Dermis microvascular lymphatic vessel endothelial cell (primary cell): ENCODE measurements around the gene DALRD3. TPM values are rescaled to one million over a fixed set of nuclear protein-coding genes. Genes with fewer than 3 reads are reported as not detected.

Source experiments
- DNase-seq, 2 donors: peaks; one replicate each; pipeline versions ENCODE4 v3.0.0 to v3.0.0-alpha.2; 2010; ENCODE audit warnings: low read depth in 2 of 2
- total RNA-seq: library from RNA; depleted of rRNA; stranded (reverse); fragments of >200 nt; gene quantifications from 2 replicates; pipeline ENCODE4 v1.2.1, GENCODE V29; 2014

DALRD3 gene
- total RNA-seq, 1 donor from 2014 or later: 31.6 TPM

GRCh38 chr3:48982686-48983085, 35.7 kb downstream of the DALRD3 start:
- DNase-seq: no peak

DNA sequence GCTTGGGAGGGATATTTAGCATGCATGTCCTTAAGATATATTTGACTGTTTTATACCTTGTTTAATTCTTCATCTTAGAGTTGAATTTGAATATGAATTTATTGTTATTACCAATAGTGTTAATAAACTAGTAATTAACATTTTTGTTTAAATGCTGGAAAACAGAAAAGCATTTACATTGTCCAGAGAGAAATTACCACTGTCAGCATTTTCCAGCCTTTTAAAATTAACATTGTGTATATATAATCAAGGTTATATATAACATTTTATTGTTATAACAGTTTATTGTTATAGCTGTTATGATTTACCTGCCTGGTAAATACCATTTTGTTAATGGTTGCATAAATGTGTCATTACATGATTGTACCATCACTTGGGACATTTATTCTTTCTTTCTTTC, 36.4 kb downstream of the DALRD3 start:
- DNase-seq: no peak

- DNase-seq: no peak
Measured at GRCh38 chr3:48980295-48980694, 38.1 kb downstream of the DALRD3 start.

DNA sequence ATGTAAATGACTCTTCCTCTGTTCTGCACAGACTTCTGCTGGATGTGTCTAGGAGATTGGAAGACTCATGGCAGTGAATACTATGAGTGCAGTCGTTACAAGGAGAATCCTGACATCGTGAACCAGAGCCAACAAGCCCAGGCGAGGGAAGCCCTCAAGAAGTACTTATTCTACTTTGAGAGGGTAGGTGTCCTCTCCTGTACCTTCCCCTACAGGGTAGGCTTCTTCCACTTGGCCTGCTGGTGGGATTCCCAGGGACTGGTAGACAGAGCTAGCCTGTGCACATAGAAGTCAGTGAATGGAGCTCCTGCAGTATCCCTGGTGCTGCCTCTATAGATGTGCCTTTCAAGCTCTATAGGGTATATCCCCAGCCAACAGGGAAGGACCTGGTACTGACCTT, 38.9 kb downstream of the DALRD3 start:
- no peak for DNase-seq

GRCh38 chr3:48974076-48974864, 44.1 kb downstream of the DALRD3 start:
- no peak for DNase-seq

DNA sequence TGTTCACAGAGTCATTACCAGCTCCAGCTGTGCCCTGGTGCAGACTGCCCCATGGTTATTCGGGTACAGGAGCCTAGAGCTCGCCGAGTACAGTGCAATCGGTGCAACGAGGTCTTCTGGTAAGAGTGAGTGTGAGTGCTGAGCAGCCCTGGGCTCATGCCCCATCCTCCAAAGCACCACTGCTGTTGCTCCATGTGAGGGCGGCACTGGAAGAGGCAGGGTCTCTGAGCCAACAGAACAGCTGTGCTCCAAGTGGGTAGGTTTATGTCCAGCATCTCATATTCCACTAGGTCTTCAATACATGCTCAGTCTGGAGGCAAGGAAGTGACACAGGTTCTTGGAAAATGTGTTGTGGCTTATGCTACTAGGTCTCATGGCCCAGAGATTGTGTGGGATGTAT, 47.8 kb downstream of the DALRD3 start:
- DNase-seq: no peak

DNA sequence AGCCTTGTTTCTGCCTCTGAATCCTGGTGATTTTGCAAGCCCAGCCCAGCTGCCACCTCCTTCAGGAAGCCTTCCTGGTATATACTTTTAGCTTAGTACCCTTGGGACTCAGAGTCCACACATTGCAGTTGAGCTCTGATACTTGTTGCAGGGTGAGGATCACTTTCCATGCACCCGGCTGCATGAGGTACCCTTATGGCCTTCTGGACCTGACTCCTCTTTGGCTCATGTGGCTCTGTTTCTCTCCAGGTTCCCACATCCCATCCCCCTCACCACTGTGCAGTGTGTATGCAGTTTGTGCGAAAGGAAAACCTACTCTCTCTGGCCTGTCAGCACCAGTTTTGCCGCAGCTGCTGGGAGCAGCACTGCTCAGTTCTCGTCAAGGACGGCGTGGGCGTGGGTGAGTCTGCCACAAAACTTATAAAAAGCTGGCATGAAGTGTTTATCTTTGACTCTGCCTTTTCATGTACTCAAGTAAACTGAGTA, 51.5 kb downstream of the DALRD3 start:
- DNase-seq: no peak

DNA sequence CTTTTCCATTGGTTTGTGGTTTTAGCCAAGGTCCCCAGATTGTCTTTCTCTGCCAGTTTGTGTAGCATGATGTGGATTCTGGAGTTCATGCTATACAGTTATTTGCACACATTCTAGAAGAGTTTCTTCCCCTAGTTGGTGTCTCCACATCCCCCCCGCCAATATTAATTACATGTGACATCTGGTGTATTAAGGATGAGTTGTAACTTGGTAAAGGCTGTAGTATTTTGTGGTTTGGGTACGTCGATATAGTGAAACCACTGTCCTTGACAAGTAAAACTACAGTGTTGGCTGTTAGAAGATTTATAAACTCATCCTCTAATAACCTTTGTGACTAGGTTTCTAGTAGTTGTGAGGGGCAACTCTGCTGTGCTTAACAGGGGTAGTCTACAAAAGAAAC, 52.0 kb downstream of the DALRD3 start:
- DNase-seq: no peak

Other genes starting within 250 kb of the DALRD3 start
- gene PRKAR2A, start 170.7 kb downstream of the DALRD3 start, total RNA-seq: 28.1 and 31.2 TPM in 2 replicates
- 17.5 and 23.4 TPM in 2 replicates for gene SLC25A20, start 119.7 kb downstream of the DALRD3 start, total RNA-seq
- 54.7 and 74.6 TPM in 2 replicates for gene ARIH2, start 99.7 kb downstream of the DALRD3 start, total RNA-seq
- gene P4HTM, start 28.3 kb downstream of the DALRD3 start, total RNA-seq: 4.5 and 4.7 TPM in 2 replicates
- 72.4 and 108 TPM in 2 replicates for gene WDR6, start 11.2 kb downstream of the DALRD3 start, total RNA-seq
- 52.9 and 76.2 TPM in 2 replicates for gene NDUFAF3, start 3.5 kb upstream of the DALRD3 start, total RNA-seq
- 249 and 328 TPM in 2 replicates for gene IMPDH2, start 10.8 kb upstream of the DALRD3 start, total RNA-seq
- gene QRICH1, start 75.5 kb upstream of the DALRD3 start, total RNA-seq: 52.0 and 54.0 TPM in 2 replicates
- gene QARS1, start 86.2 kb upstream of the DALRD3 start, total RNA-seq: 339 and 536 TPM in 2 replicates
- gene USP19, start 102.2 kb upstream of the DALRD3 start, total RNA-seq: 30.4 and 41.0 TPM in 2 replicates
- gene LAMB2, start 114.5 kb upstream of the DALRD3 start, total RNA-seq: 657 and 1,145 TPM in 2 replicates
- 11.8 and 19.5 TPM in 2 replicates for gene CCDC71, start 147.8 kb upstream of the DALRD3 start, total RNA-seq
- gene KLHDC8B, start 153.0 kb upstream of the DALRD3 start, total RNA-seq: 47.4 and 78.3 TPM in 2 replicates